Measurements from ENCODE around the gene IER5L.
"Not testable (repeated sequence)": the region's sequence is repeated elsewhere in the genome, so short reads cannot be mapped to it uniquely, and the experiment has no call there.

Gene IER5L

DNA sequence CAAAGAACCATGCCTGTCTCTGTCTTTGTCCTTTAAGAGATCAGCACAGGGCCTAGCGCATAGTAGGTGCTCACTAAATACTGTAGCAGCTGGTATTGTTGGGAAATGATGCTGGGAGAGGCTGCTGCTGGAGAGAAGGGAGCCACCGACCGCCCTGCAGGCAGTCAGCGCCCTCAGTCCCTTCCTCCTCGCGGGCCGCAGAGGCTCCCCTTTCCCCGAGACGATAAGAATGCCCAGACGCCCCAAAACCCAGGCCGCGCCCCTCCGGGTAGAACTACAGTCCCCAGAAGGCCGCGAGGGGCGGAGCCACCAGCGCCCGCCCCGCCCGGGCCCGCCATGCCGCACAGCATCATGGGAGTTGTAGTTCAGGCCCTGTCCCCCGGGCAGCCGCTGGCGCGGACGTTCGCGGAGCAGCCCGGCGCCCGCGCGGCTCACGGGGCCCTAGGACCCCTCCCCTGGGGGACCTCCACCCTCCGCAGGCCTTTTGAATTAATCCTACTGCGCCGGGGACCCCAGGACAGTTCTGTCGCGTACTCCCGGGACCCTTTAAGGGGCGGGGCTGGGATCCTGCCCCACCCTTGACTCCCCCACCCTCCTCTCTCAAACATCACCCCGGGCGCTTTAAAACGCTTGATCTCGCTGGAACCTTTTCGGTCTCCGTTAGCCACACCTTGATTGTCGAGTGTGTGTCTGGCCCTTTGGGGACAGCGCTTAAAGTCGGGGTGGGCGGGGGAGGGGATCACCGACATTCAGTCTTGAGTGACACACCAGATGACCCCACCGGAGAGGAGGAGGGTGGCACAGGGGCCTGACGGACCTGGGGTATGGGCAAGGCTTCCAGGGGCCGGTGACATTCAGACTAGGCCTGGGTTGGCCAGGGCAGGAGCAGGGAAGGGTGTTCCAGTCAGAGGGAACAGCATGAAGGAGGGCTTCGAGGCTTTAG lies 24.8 kb upstream of the IER5L start:
- DNase-seq (ENCODE audit: low read depth) = no peak

DNA sequence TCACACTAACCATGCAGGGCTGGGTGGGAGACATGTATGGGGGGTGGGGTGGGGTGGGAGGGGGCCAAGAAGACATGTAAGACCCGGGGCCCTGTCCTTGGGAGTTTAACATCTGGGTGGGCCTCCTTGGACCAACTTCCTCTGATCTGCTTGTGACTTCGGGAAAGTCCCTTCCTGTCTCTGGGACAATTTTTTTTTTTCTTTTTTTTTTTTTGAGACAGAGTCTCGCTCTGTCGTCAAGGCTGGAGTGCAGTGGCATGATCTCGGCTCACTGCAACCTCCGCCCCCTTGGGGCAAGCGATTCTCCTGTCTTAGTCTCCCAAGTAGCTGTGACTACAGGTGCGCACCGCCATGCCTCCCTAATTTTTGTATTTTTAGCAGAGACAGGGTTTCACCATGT lies 23.8 kb upstream of the IER5L start:
- no peak for DNase-seq (ENCODE audit: low read depth)

DNA sequence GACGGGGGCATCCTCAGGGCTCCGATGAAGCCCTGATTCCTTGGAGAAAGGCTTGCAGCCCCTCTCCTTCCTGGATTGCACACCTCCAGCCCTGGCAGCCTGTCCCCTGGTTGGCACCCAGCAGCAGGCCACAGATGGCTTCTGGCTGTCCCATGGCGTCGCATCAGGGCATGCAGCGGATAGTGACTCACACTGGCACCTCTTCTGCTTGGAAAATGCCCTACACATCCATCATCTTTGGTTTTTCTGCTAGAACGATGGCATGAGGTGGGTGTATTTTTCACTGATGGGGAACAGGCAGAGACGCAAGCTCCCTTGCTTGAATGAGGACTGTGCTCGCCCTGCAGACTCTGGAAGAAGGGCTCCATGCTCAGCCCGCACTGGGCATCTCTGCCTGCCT lies 23.2 kb upstream of the IER5L start:
- no peak for DNase-seq (ENCODE audit: low read depth)

DNA sequence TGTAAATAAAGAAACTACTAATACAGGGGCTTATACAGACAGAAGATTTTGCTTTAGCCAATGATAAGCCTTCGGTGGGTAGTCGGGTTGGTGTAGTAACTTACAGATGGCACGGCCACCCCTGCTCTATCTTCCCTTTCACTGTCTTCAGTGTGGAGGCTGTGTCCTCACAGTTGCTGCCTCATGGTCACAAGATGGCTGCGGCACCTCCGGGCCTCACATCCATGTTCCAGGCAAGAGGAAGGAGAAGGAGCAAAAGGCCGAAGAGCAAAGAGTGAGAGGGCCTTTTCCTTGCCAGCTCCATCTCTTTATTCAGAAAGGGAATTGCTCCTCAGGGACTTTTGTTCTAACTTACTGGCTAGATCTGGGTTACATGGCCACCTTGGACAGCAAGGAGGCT lies 22.2 kb upstream of the IER5L start:
- DNase-seq (ENCODE audit: low read depth) = no peak

DNA sequence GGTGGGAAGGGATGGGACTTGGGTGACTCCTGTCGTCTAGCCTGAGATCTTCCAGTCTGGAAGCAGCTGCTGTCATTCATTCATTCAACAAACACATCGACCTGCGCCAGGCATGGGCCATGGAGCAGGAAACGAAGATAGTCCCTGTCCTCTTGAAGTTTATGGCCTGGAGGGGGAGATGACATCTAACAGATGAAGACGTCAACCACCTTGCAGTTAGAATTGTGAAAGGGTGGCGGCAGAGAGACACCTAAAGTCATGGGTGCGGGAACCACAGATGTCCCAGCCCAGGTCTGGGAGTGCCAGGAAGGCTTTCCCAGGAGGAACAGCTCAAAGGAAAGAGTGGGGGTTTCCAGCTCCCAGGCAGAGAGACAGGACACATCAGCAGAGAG lies 21.0 kb upstream of the IER5L start:
- DNase-seq (ENCODE audit: low read depth) = no peak

DNA sequence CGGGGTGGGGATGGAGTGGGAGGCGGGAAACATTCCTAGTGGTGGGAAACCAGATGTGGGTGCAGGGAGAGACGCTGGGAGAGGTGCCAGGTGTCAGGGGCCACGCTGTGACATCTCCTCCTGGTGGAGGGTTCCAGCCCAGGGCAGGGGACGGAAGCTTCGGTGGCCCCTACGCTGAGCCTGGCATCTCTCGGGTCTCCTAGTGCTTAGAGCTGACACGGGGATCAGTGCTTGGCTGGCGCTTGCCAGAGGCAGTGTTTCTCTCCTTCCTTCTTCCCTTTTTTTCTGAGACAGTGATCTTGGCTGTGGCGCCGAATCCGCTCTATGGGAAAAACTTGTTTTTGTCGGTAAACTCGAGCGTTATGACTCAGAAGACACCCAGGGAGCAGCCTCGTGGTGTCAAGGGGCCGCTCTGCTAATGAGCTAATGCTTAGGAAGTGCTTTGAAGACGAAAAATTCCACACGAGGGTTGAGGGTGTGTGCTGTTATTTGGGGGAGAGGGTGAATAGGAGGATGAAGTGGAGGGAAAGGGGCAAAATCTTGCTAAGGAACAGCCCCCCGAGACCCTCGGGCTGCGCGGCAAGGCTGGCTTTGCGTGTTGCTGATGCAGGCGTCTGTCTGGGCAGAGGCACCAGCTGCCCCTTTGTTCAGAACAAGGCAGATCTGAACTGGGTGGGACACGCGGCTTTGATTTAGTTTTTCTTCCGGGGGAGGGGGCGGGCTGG lies 20.4 kb upstream of the IER5L start:
- DNase-seq (ENCODE audit: low read depth) = no peak

DNA sequence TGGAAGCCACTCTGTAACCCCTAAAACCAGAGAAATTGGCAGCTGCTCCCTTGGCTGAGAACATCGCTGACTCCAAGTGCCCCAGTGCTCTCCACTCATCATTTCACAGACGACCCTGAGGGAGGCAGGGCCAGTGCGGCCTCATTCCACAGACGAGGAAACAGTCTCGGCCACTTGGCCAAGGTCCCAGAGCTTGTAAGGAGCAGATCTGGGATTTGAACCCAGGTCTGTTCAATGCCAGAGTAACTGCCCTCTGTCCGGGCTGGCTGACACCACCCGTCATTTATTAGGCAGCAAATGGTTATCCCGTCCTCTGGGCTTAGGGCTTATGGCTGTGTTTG lies 19.9 kb upstream of the IER5L start:
- no peak for DNase-seq (ENCODE audit: low read depth)

DNA sequence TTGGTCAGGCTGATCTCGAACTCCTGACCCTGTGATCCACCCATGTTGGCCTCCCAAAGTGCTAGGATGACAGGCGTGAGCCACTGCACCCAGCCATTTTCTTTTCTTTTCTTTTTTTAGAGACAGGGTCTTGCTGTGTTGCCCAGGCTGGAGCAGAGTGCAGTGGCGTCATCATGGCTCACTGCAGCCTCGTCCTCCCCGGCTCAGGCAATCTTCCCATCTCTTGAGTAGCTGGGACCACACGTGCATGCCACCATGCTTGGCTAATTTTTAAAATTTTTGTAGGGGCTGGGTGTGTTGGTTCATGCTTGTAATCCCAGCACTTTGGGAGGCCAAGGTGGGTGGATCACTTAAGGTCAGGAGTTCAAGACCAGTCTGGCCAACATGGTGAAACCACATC lies 19.0 kb upstream of the IER5L start:
- not testable (repeated sequence) for DNase-seq (ENCODE audit: low read depth)

DNA sequence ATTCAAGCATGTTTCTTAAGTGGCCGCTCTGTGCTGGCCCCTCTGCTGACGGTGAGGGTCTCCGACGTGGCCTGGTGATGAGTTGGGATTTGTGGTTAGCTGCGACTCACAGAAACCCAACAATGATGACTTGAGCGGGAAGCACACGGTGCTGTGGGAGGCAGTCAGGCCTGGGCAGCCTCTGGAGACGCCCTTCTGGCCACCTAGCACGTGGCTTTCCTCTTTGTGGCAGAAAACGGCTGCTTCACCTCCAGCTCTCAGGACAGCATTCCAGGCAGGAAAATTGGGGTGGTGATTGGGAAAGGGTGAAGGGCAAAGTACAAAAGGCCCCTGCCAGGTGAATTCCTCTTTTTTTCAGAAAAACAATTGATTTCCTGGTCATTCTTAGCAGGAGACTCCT lies 17.5 kb upstream of the IER5L start:
- no peak for DNase-seq (ENCODE audit: low read depth)

DNA sequence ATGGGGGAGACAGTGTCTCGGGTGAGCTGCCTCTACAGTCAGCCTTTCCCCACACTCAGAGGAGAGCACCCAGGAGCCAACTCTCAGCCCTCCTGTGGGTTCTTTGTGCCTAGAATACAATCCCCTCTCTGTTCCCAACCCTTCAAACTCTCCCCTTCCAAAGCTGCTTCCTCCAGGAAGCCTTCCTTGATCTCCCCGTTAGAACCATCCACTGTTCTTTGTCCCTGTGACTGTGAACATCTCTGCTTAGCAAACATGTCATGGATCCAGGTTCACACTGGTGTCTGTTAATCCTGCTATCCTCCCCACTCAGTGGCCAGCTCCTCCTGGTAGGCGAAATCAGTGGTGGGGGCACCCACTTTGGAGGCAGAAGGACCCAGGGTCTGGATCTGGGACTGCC lies 16.2 kb upstream of the IER5L start:
- DNase-seq (ENCODE audit: low read depth) = no peak

DNA sequence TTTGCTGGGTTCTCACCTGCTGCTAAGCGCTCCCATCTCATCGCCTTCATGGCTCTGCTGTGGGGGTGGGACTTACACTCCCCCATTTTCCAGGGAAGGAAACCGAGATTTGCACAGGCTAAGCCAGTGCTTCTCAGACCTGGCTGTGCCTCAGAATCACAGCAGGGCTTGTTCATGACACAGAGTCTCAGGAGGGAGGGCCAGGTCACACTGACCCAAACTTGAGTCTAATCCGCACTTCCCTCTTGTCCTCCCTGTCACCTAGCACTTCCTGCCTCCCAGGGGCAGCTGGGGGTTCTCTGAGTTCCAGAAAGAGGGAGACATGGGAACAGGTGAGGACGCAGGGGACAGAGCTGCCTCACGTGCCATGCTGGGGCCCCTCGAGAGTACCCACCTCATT lies 15.6 kb upstream of the IER5L start:
- DNase-seq (ENCODE audit: low read depth) = no peak

DNA sequence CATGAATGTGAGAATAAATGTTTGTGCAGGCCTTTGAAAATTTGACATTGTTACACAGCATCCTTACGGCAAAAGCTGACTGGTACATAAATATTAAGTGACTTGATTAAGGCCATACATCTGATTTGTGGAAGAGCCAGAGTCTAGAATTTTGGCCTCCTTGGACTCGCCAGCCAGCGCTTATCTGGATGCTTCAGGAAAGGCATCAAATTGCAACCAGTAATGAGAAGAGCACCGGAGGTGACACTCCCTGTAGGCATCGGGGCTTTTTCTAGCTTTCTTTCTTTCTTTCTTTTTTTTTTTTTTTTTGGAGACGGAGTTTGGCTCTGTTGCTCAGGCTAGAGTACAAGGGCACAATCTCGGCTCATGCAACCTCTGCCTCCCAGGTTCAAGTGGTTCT lies 13.2 kb upstream of the IER5L start:
- no peak for DNase-seq (ENCODE audit: low read depth)

DNA sequence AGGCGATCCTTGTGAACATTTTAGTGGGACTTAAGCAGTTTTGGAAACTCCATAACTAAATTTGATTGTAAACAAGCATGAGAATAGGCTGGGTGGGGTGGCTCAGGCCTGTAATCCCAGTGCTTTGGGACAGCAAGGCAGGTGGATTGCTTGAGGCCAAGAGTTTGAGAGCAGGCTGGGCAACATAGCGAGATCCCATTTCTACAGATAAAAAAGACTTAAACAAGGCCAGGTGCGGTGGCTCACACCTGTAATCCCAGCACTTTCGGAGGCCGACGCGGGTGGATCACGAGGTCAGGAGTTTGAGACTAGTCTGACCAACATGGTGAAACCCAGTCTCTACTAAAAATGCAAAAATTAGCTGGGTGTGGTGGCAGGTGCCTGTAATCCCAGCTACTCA lies 11.9 kb upstream of the IER5L start:
- not testable (repeated sequence) for DNase-seq (ENCODE audit: low read depth)

DNA sequence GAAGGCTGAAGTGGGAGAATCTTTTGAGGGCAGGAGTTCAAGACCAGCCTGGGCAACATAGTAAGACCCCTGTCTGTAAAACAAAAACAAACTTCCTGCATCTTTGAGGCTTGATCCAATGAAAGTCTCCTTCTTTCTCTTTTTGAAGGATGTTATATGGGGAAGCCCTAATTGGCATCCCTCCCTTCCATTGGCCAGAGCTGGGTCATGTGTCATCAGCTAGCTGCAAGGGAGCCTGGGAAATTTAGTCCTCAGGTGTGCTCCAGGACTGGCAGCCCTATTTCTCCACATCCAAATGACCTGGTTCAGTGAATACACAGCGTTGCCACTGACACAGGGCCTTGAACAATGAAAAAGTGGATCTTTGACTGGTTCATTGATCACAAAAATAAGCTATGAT lies 9.0 kb upstream of the IER5L start:
- no peak for DNase-seq (ENCODE audit: low read depth)

DNA sequence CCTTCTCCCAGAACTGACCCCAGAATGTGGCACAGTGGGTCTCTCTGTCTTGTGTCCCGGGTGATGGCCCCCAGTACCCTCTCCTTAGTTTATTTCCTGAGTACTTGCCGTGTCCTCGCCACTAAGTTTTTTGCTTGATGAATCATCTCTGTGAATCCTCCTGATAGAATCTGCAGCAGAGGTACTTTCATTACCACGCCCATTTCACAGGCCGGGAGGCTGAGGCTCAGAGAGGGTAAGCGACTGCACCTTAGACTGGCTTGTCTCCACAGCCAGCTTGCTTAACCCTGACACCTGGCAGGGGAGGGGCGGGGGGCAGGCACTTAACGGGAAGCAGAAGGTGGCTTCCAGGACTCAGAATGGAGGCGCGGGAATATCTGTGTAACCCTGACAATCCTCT lies 7.9 kb upstream of the IER5L start:
- DNase-seq (ENCODE audit: low read depth) = no peak

DNA sequence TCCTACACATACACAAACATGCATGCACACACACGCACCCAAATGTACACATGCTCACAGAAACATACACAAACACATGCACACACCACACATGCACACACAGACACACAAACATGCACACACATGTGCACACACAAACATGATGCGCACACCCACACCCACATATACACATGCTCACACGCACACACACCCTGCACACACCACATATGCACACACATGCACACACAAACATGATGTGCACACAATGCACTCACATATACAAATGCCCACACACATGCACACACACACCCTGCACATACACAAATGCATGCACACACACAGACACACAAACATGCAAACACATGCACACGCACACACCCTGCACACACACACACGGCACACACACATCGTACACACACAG lies 7.3 kb upstream of the IER5L start:
- no peak for DNase-seq (ENCODE audit: low read depth)

DNA sequence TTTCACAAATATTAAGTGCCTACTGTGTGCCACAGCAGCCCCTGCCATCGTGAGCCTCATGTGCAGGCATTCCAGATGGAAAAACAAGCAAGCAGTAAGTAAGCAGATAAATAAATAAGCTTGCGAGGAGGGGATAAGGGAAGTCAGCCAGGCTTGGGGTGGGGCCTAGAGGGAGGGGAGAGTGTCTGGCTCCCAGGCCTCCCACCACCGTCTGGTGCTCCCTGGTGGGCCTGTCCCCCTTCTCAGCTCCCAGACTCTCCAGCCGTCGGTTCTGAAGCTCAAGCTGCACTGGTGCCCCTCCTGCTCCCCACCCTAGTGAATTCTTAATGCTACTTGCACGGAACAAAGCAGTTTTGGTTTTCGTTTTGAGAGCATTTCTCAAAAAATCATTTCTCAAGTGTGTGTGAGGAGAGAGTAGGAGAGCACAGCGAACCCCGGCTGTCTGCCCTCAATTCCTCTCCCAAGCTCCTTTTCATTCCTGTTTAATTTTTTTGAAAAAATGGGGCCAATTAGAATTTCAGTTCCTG lies 6.6 kb upstream of the IER5L start:
- no peak for DNase-seq (ENCODE audit: low read depth)

DNA sequence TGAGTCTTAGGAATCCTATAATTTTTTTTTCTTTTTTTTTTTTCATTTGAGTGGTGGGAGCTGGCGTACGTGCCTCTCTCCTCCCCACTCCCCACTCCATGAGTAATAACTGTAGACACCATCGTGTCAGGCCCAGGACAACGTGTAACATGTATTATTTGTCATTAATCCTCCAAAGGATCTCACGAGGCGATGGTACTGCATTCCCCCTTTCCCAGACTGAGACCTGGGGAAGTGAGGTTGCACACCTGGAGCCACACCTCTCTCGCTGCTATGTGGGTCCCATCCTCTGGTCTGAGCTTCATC lies 6.1 kb upstream of the IER5L start:
- DNase-seq (ENCODE audit: low read depth) = no peak

DNA sequence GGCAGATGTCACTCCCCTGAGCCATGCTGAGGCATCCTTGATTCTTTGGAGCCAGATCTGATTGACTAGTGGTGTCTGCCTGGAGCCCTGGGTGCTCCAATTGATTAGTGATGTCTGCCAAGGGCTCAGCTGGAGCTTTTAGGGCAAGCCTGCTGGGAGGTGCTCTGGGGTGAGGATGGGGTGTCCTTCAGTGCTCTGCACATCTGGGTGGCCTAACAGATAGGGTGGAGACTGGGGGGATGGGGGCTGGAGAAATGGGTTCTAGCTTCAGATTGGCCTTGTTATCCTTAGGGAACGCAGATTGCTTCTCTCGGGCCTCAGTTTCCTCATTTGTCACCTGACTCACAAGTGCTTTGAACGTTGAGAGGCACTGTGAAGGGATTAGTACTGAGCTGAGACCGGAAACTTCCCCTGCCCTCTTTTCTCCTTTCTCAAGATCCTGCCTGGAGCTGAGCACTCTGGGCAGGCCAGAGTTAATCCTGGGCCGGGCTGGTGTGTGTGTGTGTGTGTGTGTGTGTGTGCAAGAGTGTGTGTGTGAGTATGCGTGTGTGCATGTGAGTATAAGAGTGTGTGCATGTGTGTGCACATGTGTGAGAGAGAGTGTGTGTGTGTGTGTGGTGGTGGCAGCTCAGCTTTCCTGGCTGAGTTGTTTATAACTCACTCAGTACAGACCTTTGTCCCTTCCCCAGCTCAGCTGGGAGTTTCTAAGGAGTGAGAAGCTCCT lies 5.6 kb upstream of the IER5L start:
- DNase-seq (ENCODE audit: low read depth) = no peak

DNA sequence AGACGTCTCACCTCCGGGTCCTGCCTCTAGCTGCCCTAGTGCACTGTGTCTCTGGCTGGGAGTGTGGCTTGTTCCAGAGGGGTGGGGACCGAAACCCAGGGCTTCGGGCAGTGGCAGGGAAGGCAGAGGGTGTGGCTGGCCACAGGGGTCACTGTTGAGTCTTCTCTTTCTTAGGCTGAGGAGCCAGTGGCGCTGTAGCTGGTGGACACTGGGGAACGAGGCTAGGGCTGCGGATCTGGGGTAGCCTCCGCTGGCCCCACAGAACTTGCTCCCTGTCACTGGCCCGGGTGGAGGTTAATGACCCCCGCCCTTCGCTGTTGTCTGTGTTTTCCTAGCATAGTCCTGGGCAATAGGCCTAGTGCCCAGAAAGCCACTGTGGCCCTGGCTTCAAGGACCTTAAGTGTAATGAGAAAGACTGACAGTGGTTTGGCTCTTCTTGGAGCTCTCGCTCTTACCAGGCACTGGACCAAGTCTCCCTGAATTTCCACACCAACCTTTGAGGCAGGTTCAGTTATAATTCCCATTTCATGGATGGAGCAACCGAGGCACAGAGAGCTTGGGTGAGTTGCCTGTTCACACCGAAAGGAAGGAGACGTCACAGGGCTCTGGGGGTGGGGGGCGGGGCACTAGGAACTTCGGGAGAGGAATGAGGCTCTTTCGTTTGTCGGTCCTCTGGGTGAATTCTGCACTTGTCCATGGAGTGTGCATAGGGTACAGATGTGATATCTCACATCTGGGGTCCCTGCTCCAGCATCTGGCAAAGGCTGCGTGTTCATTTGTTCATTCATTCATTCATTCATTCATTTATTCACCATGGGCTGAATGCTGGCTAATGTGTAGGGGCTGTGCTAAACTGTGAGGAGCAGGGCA lies 4.8 kb upstream of the IER5L start:
- no peak for DNase-seq (ENCODE audit: low read depth)

DNA sequence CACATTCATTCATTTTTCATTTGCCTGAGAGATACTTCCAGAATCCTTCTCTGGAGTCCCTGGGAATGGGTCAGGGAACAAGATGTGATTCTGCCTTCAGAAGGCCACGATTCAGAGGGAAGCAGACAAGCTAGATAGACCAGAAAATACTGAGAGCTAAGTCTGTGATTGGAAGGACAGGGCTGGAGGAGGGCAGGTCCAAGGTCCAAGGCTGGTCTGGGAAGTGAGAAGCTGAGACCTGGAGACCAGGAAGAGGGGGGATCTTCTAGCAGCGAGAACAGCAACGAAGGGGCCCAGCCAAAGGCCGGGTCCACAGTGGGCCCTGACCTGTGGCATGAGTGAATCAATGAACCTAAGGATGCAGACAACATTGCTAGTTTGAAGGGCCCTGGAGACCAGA lies 4.1 kb upstream of the IER5L start:
- no peak for DNase-seq (ENCODE audit: low read depth)

DNA sequence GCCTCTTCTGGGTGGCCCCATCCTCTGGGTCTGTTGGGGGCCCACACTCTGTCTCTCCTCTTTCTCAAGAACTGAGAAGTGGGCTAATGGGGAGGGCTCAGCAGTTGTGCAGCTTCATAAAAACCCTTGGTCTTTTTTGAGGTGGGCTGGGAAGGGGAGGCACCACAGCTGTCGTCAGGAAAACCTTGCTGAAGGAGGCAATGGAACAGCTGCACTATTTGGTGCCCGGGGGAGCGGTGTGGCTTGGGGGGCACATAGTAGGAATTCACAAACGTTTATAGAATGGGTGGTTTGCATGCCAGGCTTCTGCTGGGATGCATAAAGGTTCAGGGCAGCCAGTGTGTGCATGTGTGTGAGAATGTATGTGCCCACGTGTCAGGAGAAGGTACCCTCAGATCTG lies 3.2 kb upstream of the IER5L start:
- no peak for DNase-seq (ENCODE audit: low read depth)

Measured in HS-5 (cell line).